ENCODE measurements around the gene BBS9. TPM values are rescaled to one million over a fixed set of nuclear protein-coding genes. Genes with fewer than 3 reads are reported as not detected.

BBS9 gene
- total and polyA plus RNA-seq, 7 donors: 2.4 to 36.6 (median 30.5) TPM

GRCh38 chr7:33276729-33277128, 147.4 kb downstream of the BBS9 start:
- intact Hi-C loops (cut with DNase I): no loop called here
- WGBS, 2 donors: 98% methylated on average over 2 of the region's 2 CpGs

GRCh38 chr7:33278095-33278494, 148.7 kb downstream of the BBS9 start:
- intact Hi-C loops (cut with DNase I): no loop called here
- H3K9me3 ChIP-seq: peaks cover 0 to 10% (median 2%) of the 10 kb centered on the region in 4 donors
- H3K27me3 ChIP-seq: no peaks in the 10 kb centered on the region
- no peak overlapping the region for H3K4me3 ChIP-seq
- no peaks in the 10 kb centered on the region for H3K36me3 ChIP-seq
- H3K4me1 ChIP-seq: no peaks in the 10 kb centered on the region
- 94% methylated on average over 3 of the region's 3 CpGs for WGBS, 2 donors
- DNase-seq: no peak
- H3K27ac ChIP-seq: no peak overlapping the region
- TF ChIP-seq POLR2A (IDR thresholded peaks at IDR 0.05) (no peak), POLR2AphosphoS5 (IDR thresholded peaks at IDR 0.05) (no peak), CTCF (IDR thresholded peaks at IDR 0.05) (no peak), EP300 (IDR thresholded peaks at IDR 0.05) (no peak)

More at GRCh38 chr7:33276729-33277128, 147.4 kb downstream of the BBS9 start:
- Histone ChIP-seq H3K4me3 (no peak overlapping the region), H3K36me3 (no peaks in the 10 kb centered on the region), H3K27ac (no peak overlapping the region), H3K4me1 (no peaks in the 10 kb centered on the region), H3K9me3 (peaks cover 0 to 10% (median 2%) of the 10 kb centered on the region in 4 donors), H3K27me3 (no peaks in the 10 kb centered on the region)
- no peak for DNase-seq
- TF ChIP-seq EP300 (IDR thresholded peaks at IDR 0.05) (no peak), CTCF (IDR thresholded peaks at IDR 0.05) (no peak), POLR2AphosphoS5 (IDR thresholded peaks at IDR 0.05) (no peak), POLR2A (IDR thresholded peaks at IDR 0.05) (no peak)

GRCh38 chr7:33286501-33286900, 157.1 kb downstream of the BBS9 start:
- TF ChIP-seq CTCF (IDR thresholded peaks at IDR 0.05) (no peak), EP300 (IDR thresholded peaks at IDR 0.05) (no peak), POLR2A (IDR thresholded peaks at IDR 0.05) (no peak), POLR2AphosphoS5 (IDR thresholded peaks at IDR 0.05) (no peak)
- DNase-seq: no peak
- intact Hi-C loops (cut with DNase I): no loop called here
- peaks cover 0 to 4% (median 2%) of the 10 kb centered on the region in 4 donors for H3K9me3 ChIP-seq
- no peaks in the 10 kb centered on the region for H3K27me3 ChIP-seq
- peaks cover 0 to 5% (median 0%) of the 10 kb centered on the region in 4 donors for H3K36me3 ChIP-seq
- no peak overlapping the region for H3K4me3 ChIP-seq
- no peaks in the 10 kb centered on the region for H3K4me1 ChIP-seq
- 81 to 85% methylated on average over 1 of the region's 1 CpG for WGBS, 2 donors
- no peak overlapping the region for H3K27ac ChIP-seq

- TF ChIP-seq POLR2A (IDR thresholded peaks at IDR 0.05) (no peak), EP300 (IDR thresholded peaks at IDR 0.05) (no peak), CTCF (IDR thresholded peaks at IDR 0.05) (no peak), POLR2AphosphoS5 (IDR thresholded peaks at IDR 0.05) (no peak)
- peaks cover 0 to 4% (median 2%) of the 10 kb centered on the region in 4 donors for H3K9me3 ChIP-seq
- H3K27me3 ChIP-seq: no peaks in the 10 kb centered on the region
- 94 to 97% methylated on average over 3 of the region's 3 CpGs for WGBS, 2 donors
- peaks cover 0 to 5% (median 0%) of the 10 kb centered on the region in 4 donors for H3K36me3 ChIP-seq
- no peaks in the 10 kb centered on the region for H3K4me1 ChIP-seq
- no peak overlapping the region for H3K27ac ChIP-seq
- DNase-seq: no peak
- intact Hi-C loops (cut with DNase I): no loop called here
- H3K4me3 ChIP-seq: no peak overlapping the region
These were observed 158.4 kb downstream of the BBS9 start for GRCh38 chr7:33287738-33288137.

GRCh38 chr7:33298848-33299247, 169.5 kb downstream of the BBS9 start:
- Histone ChIP-seq H3K4me3 (no peak overlapping the region), H3K36me3 (no peaks in the 10 kb centered on the region), H3K27me3 (no peaks in the 10 kb centered on the region), H3K27ac (no peak overlapping the region), H3K4me1 (no peaks in the 10 kb centered on the region), H3K9me3 (peaks cover 0 to 6% (median 2%) of the 10 kb centered on the region in 4 donors)
- no peak for DNase-seq
- TF ChIP-seq CTCF (IDR thresholded peaks at IDR 0.05) (no peak), EP300 (IDR thresholded peaks at IDR 0.05) (no peak), POLR2AphosphoS5 (IDR thresholded peaks at IDR 0.05) (no peak), POLR2A (IDR thresholded peaks at IDR 0.05) (no peak)
- intact Hi-C loops (cut with DNase I): no loop called here
- 98 to 99% methylated on average over 2 of the region's 2 CpGs for WGBS, 2 donors
